A204.1 (cell line): Measurements from ENCODE around the gene CTU1.

Experiments used
- FAIRE-seq: peaks from 2 replicates; lab custom pipeline; 2012; peaks lifted over from hg19 to GRCh38; lab: Jason Lieb, UNC

Gene CTU1

DNA sequence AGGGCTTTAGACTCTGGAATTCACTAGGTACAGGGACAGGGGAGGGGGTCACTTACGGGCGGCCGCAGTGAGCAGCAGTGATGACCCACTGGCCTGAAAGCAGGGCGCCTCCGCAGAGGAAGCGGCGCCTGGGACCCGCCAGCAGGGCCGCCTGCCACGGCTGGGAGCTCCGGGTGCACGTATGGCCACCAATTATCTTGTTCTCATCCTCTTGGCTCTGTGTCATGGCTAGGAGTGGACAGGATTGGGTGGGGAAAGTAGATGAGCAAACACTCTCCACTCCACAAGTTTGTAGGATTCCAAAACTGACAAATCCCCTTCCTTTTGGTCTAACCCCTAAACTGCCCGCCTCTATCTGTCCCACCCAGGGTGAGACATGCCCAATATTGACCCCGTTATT, 26.7 kb downstream of the CTU1 start:
- no peak for FAIRE-seq

- FAIRE-seq = no peak
Observed at GRCh38 chr19:51079481-51080110, 28.6 kb downstream of the CTU1 start.

- no peak for FAIRE-seq
Observed at GRCh38 chr19:51078731-51079130, 29.5 kb downstream of the CTU1 start.

- no peak for FAIRE-seq
Observed at GRCh38 chr19:51078104-51078503, 30.1 kb downstream of the CTU1 start.

GRCh38 chr19:51076631-51077213, 31.5 kb downstream of the CTU1 start:
- no peak for FAIRE-seq

DNA sequence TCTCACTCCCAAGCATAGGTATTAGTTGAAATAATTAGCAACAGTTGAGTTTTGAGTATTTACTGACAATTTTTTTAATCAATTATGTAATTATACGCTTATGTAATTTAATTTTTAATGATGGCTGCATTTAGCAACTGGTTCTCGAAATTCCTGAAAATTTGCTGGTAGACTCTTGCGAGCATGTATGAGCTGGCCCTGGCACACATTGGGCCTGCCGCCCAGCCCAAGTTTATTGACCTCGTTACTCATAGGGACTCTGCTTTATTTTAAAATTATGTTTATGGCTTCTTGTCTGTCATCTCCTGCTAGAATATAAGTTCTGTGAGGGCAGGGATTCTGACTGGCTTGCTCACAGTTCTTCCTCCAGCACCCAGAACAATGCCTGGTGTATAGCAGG, 32.2 kb downstream of the CTU1 start:
- FAIRE-seq = no peak

GRCh38 chr19:51071095-51071405, 37.2 kb downstream of the CTU1 start:
- no peak for FAIRE-seq

DNA sequence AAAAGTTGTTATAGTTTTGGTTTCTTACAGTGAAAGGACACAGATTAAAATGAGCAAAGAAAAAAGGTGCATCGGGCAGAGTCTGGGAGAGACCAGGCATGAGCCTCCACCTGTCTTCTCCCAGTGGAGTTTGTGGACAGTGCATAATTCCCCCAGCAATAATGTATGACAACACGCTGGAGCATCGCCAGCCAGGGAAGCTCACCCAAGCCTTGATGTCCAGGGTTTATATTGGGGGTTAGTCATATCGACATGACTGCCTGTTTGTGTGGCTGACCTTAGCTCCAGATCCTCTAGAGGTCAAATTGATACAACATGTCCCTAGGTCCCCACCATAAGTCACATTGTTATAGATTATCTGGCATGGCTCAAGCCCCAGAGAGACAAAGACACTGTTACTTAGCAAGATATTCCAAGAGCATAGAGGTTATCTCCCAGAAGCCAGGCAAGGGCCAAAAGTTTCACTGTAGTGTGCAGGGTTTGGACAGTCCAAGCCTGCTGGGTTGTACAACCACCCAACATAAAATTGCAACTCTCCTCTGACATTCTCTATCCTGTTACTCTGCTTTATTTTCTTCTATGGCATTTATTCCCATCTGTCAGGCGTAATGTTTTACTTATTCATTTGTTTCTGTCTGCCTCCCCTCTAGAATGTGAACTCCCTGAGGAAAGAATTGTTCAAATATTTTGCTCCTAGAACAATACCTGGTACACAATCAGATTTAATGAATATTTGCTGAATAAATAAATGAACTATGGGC, 37.7 kb downstream of the CTU1 start:
- FAIRE-seq = no peak

GRCh38 chr19:51066393-51067186, 41.6 kb downstream of the CTU1 start:
- no peak for FAIRE-seq

DNA sequence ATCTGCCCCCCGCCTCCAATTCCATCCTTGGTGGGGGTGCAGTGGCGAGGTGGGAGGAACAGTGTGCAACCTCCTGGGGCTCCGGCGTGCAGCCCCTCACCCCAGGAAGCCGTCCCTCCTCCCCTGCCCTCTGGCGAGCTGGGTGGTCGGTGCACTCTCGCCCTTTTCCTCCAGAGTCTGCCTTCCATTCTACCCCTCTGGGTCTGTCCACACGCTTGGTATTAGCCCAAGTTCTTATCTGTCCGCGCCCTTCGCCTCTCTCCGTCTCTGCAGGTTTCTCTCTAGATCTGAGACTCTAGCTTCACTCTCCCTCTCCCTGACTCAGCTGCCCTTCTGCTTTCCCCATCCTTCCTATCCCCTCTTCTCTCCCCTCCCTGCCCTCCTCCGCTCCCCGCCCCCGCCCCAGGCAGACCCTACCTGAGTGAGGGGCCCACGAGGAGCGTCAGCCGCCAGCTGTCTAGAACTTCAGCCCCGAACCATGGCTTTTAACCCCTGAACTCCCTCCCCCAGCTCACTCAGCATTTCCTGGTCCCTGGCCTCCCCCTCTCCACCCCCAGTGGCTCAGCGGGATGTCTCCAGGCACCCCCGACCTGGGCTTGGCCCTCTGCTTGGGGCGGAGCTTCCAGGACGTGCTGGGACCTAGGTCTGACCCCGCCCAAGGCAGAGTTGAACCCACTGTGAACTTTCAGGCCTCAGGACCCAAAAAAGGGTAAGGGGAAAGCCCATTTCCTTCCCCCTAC, 42.8 kb downstream of the CTU1 start:
- no peak for FAIRE-seq

DNA sequence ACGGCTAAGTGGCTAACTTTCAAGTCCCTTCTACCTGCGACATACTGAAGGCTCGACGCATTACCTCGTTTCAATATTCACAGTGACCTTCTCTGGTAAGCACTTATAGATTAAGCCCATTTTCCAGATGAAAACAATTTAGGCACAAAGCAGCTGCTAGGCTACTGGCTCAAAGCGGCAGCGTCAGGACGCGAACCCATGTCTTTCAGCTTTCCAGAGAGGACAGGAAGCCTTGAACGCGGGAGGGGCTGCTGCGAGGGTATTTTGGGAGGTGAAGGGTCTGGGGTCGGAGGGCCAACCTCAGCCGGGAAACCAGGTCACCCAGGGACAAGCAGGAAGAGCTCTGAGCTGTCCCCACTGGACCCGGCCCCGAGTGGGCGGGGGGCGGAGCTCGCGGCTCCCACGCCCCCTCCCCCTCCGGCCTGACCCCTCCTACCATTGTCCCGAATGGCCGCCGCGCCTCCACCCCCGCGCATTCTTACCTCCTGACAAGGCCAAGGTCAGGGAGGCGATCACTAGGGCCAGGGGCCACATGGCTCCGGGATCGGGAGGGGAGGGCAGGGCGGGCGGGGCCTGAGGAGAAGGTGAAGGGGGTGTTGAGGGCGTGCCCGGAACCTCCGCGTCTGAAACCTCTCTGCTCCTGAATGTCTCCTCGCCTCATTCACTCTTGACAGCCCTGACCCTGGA, 43.5 kb downstream of the CTU1 start, which contains the start of gene KLK13:
Gene KLK13 (minus strand): TSS at position 559 of the 687 bp plus-strand sequence. CDS start 25 bp downstream, at position 534.
- FAIRE-seq = no peak

- FAIRE-seq = no peak
Observed at GRCh38 chr19:51063664-51064063, 44.5 kb downstream of the CTU1 start.

- FAIRE-seq = no peak
Observed at GRCh38 chr19:51060973-51061372, 47.2 kb downstream of the CTU1 start.

DNA sequence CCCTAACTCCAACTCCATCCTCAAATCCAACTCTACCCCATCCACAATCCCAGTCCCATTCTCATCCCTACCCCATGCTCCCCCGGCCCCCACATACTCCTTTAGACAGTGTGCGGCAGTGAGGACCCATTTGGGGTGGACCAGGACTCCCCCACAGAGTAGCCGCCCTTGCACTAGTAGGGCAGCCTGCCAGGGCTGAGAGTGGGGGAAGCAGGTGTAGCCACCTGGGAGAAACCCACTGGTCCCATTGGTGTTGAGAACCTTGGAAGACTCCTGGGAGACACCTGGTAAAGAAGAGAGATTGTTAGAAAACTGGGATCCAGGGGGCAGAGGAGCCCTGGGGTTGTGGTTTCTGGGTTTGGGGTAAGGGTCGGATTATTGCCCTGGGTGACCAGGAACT, 47.9 kb downstream of the CTU1 start:
- no peak for FAIRE-seq

DNA sequence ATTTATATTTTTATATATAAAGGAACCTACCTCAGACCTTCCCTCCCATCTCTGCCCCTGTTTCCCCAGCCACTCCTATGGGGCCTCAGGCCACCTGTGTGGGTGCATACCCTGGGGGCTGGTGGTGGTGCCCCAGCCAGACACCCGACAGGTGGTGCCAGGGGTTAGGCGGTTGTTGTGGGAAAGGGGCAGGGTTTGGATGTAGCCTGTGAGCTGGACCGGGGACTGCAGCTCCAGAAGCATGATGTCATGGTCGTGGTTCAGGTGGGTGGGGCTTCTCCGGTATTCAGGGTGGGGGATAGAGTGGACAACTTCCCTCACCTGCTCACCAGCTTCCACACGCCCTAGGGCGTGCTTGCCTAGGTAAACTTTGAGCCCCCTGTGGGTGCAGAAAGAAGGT, 48.5 kb downstream of the CTU1 start:
- no peak for FAIRE-seq

DNA sequence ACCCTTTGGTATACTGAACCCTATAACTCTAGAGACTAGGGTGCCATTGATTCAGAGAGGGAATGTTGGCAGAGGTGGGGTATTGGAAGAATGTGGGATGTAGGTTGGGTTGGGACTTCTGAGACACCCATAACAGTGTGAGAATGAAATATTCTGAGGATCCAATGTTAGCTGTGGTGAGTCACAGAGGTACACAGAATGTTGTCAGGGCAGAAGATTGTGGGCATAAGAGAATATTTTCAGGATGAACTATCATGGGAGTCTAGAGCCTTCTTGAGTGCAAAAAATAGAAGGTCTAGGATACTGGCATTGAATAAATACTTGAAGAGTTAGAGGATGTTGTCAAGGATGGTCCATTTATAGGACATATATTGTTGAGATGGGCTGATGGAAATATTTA, 52.3 kb downstream of the CTU1 start:
- FAIRE-seq = no peak
